DOHH2 (cell line): ENCODE results near the gene GATD1.
A peak's percentile ranks its signal among the peaks of the same experiment; 100 is the strongest.

ENCODE experiments used
- H3F3A ChIP-seq: fragments of 200-600 bp; sonication (generic), shearing (Covaris generic); 2 replicates; pipeline ENCODE4 v1.6.0; 2016; ENCODE audit warnings: antibody characterized with exemption, mild to moderate bottlenecking; ENCODE audit not compliant: control insufficient read depth, insufficient read depth
- H3K27ac ChIP-seq: fragments of 200-600 bp; sonication (generic); 2 replicates; pipeline ENCODE4 v1.5.1; 2014; ENCODE audit warnings: low read depth, mild to moderate bottlenecking, low read length, moderate library complexity
- H3K27me3 ChIP-seq: fragments of 200-600 bp; sonication (generic); 2 replicates; pipeline ENCODE4 v1.6.1; 2014; ENCODE audit warnings: mild to moderate bottlenecking, low read length, mixed read lengths; ENCODE audit not compliant: control insufficient read depth
- H3K36me3 ChIP-seq: fragments of 200-600 bp; sonication (generic); 2 replicates; pipeline ENCODE4 v1.6.1; 2014; ENCODE audit warnings: mild to moderate bottlenecking, low read length, moderate library complexity, mixed read lengths; ENCODE audit not compliant: control insufficient read depth
- H3K4me1 ChIP-seq: fragments of 200-600 bp; sonication (generic); 2 replicates; pipeline ENCODE4 v1.6.1; 2014; ENCODE audit warnings: mild to moderate bottlenecking, low read length, mixed read lengths; ENCODE audit not compliant: control insufficient read depth
- H3K4me2 ChIP-seq: fragments of 200-600 bp; sonication (generic); 2 replicates; pipeline ENCODE4 v1.6.0; 2014; ENCODE audit warnings: mild to moderate bottlenecking, low read length, moderate library complexity
- H3K4me3 ChIP-seq: fragments of 200-600 bp; sonication (generic); 2 replicates; pipeline ENCODE4 v1.5.1; 2014; ENCODE audit warnings: mild to moderate bottlenecking, low read length, mixed read lengths
- H3K79me2 ChIP-seq: fragments of 200-600 bp; sonication (generic); 2 replicates; pipeline ENCODE4 v1.6.1; 2014; ENCODE audit warnings: mild to moderate bottlenecking, low read length, mixed read lengths; ENCODE audit not compliant: control insufficient read depth
- H3K9me2 ChIP-seq: fragments of 200-600 bp; sonication (generic); replicated peaks from 2 replicates; pipeline ENCODE4 v1.6.1; 2014; ENCODE audit warnings: mild to moderate bottlenecking, low read length, mixed read lengths; ENCODE audit not compliant: control insufficient read depth
- H3K9me3 ChIP-seq: fragments of 200-600 bp; sonication (generic); 2 replicates; pipeline ENCODE4 v1.6.1; 2014; ENCODE audit warnings: antibody characterized with exemption, low read length, mixed read lengths; ENCODE audit not compliant: control insufficient read depth, insufficient read depth
- H4K20me1 ChIP-seq: fragments of 200-600 bp; sonication (generic); 2 replicates; pipeline ENCODE4 v1.6.0; 2014; ENCODE audit warnings: low read depth, mild to moderate bottlenecking, antibody characterized with exemption, low read length, moderate library complexity; ENCODE audit not compliant: control insufficient read depth, insufficient read depth
- EZH2phosphoT487 ChIP-seq: fragments of 200-600 bp; sonication (generic); IDR thresholded peaks from 2 replicates; pipeline ENCODE4 v1.6.1; 2017; ENCODE audit warnings: borderline replicate concordance, mild to moderate bottlenecking, antibody characterized with exemption, low read length, moderate library complexity, mixed read lengths
- TF ChIP-seq, protein P1 (sequence below): fragments of 200-600 bp; sonication (generic); IDR thresholded peaks from one replicate; pipeline ENCODE4 v1.5.1; 2014; ENCODE audit warnings: antibody characterized with exemption, mild to moderate bottlenecking, low read depth, low read length; ENCODE audit not compliant: poor library complexity, severe bottlenecking

GATD1 gene

DNA sequence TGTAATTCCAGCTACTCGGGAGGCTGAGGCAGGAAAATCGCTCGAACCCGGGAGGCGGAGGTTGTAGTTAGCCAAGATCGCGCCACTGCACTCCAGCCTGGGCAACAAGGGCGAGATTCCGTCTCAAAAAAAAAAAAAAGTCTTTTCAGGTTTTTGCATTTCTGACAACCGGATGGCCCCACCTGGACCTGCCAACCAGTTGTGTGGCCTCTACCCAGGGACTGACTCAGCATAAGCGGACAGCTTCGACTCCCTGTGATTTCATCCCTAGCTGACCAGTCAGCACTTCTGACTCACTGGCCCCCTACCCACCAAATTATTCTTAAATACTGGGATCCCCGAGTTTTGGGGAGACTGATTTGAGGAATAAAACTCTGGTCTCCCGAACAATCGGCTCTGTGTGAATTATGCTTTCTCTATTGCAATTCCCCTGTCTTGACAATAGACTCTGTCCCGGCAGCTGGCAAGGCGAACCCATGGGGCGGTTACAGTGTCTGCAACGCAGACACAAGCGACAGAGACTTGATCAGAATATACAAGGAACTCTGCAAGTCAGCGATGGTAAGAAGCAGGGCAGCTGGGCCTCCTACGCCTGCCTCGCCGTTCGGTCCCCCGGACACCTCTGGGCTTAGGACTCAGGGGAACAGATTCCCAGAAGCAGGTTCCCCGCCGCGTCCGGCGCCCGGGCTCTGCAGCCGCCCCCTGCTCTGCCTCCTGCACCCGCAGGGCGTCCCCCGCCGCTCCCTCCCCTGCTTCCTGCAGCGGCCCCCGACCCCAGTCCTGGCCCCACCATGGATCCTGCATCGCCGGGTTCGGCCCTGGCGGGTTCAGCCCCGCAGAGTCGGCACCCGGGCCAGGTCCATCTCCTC lies 30.8 kb downstream of the GATD1 start:
- H3F3A ChIP-seq, result peaks cover 4% of the 10 kb centered on the region
- peaks cover 3% of the 10 kb centered on the region; the same call in 1 of the 2 replicates for H4K20me1 ChIP-seq
- TF ChIP-seq, protein P1, sequence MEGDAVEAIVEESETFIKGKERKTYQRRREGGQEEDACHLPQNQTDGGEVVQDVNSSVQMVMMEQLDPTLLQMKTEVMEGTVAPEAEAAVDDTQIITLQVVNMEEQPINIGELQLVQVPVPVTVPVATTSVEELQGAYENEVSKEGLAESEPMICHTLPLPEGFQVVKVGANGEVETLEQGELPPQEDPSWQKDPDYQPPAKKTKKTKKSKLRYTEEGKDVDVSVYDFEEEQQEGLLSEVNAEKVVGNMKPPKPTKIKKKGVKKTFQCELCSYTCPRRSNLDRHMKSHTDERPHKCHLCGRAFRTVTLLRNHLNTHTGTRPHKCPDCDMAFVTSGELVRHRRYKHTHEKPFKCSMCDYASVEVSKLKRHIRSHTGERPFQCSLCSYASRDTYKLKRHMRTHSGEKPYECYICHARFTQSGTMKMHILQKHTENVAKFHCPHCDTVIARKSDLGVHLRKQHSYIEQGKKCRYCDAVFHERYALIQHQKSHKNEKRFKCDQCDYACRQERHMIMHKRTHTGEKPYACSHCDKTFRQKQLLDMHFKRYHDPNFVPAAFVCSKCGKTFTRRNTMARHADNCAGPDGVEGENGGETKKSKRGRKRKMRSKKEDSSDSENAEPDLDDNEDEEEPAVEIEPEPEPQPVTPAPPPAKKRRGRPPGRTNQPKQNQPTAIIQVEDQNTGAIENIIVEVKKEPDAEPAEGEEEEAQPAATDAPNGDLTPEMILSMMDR, result no peak
- no peak for TF ChIP-seq EZH2phosphoT487
- peaks cover 24% of the 10 kb centered on the region for H3K4me1 ChIP-seq
- peak overlapping the region; percentile 84 for H3K4me3 ChIP-seq
- peaks cover 43% of the 10 kb centered on the region for H3K79me2 ChIP-seq
- peaks cover 8% of the 10 kb centered on the region for H3K36me3 ChIP-seq
- H3K9me2 ChIP-seq, result no peaks in the 10 kb centered on the region
- peak overlapping the region; percentile 82 for H3K4me2 ChIP-seq
- H3K27ac ChIP-seq, result no peak overlapping the region
- no peaks in the 10 kb centered on the region for H3K27me3 ChIP-seq
- no peaks in the 10 kb centered on the region for H3K9me3 ChIP-seq

DNA sequence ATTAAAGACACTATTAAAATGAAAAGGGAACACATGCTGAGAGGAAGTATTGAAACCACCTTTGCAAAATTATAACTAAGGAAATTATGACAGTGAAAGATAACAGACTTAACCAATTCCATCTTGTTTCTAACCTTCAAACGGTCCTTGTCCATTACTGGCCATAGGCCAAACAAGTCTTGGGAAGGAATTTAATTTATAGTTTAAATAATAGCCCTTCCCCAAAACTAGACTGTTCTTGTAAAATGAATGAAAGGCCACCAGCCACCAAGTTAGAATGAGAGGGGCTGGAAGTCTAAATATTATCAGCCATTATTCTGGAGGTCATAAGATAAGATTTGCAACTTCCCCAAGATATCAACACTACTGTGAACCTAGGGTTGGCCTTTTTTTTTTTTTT lies 31.9 kb downstream of the GATD1 start:
- no peaks in the 10 kb centered on the region for H3K9me3 ChIP-seq
- H3K27ac ChIP-seq, result no peak overlapping the region
- peaks cover 32% of the 10 kb centered on the region for H3K79me2 ChIP-seq
- peaks cover 8% of the 10 kb centered on the region for H3K36me3 ChIP-seq
- no peak overlapping the region for H3K4me3 ChIP-seq
- H4K20me1 ChIP-seq, result peaks cover 3% of the 10 kb centered on the region; the same call in 1 of the 2 replicates
- H3K4me2 ChIP-seq, result no peak overlapping the region
- H3K9me2 ChIP-seq, result no peaks in the 10 kb centered on the region
- TF ChIP-seq EZH2phosphoT487, result no peak
- TF ChIP-seq, protein P1, result no peak
- H3K27me3 ChIP-seq, result no peaks in the 10 kb centered on the region
- peaks cover 24% of the 10 kb centered on the region for H3K4me1 ChIP-seq
- H3F3A ChIP-seq, result peaks cover 4% of the 10 kb centered on the region

DNA sequence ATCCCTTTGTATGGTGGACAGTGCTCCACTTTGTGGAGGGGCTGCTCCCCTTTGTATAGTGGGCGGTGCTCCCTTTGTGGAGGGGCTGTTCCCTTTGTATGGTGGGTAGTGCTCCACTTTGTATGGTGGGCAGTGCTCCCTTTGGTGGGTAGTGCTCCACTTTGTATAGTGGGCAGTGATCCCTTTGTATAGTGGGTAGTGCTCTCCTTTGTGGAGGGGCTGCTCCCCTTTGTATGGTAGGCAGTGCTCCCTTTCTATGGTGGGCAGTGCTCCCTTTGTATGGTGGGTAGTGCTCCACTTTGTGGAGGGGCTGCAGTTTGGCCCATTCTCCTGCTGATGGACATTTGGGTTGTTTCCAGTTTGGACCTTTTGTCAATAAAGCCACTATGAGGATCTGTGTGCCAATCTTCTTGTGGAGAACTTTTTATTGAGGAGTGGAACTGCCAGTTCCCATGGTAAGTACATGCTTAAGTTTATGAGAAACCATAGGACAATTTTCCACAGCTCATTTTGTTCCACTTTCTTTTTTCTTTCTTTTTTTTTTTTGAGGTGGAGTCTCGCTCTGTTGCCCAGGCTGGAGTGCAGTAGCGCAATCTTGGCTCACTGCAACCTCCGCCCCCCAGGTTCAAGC lies 34.6 kb downstream of the GATD1 start:
- Histone ChIP-seq H3K9me3 (no peaks in the 10 kb centered on the region), H3K4me3 (no peak overlapping the region), H3F3A (peaks cover 4% of the 10 kb centered on the region), H3K36me3 (peaks cover 3% of the 10 kb centered on the region; the same call in 1 of the 2 replicates), H3K79me2 (peaks cover 4% of the 10 kb centered on the region), H3K4me1 (peaks cover 14% of the 10 kb centered on the region), H4K20me1 (no peaks in the 10 kb centered on the region), H3K27me3 (peaks cover 7% of the 10 kb centered on the region), H3K9me2 (no peaks in the 10 kb centered on the region), H3K27ac (no peak overlapping the region), H3K4me2 (no peak overlapping the region)
- no peak for TF ChIP-seq EZH2phosphoT487
- TF ChIP-seq, protein P1, result no peak
